Caco-2 (cell line): Measurements from ENCODE around the gene ABCA6. TPM values are rescaled to one million over a fixed set of nuclear protein-coding genes. Genes with fewer than 3 reads are reported as not detected.
A peak's percentile ranks its signal among the peaks of the same experiment; 100 is the strongest.

Experiments
- BruUV-seq: library from RNA; stranded (reverse); fragments of 400-500 nt; replicated peaks from 2 replicates; lab custom pipeline; 2021; lab: Mats Ljungman, UMichigan
- CTCF ChIA-PET: fragments of 300-600 bp; sonication (Branson Sonifier 250); formaldehyde crosslinking; loops from one replicate; lab custom pipeline; 2022; ENCODE audit warnings: antibody characterized with exemption; lab: Charles Lee
- POLR2A ChIA-PET: fragments of 300-600 bp; sonication (Branson Sonifier 250); formaldehyde crosslinking; loops from one replicate; lab custom pipeline; 2022; ENCODE audit warnings: antibody characterized with exemption; lab: Charles Lee
- DNase-seq, 2 experiments: peaks; one replicate each; pipeline versions ENCODE4 v3.0.0 to v3.0.0-alpha.2; 2020 to 2022
- H3K27me3 ChIP-seq: replicated peaks from 2 replicates; pipeline ENCODE4 v1.6.0; 2011; ENCODE audit warnings: low read length; ENCODE audit not compliant: control insufficient read depth, insufficient read depth
- H3K36me3 ChIP-seq: 2 replicates; pipeline ENCODE4 v1.5.1; 2011; ENCODE audit warnings: low read length; ENCODE audit not compliant: control insufficient read depth, insufficient read depth
- H3K4me1 ChIP-seq: fragments of 250-450 bp; sonication (Bioruptor Pico); 2 replicates; pipeline ENCODE4 v1.5.1; 2020; ENCODE audit warnings: mild to moderate bottlenecking
- H3K4me3 ChIP-seq: 2 replicates; pipeline ENCODE4 v1.5.1; 2011; ENCODE audit warnings: low read depth, mild to moderate bottlenecking, control low read depth, low read length
- H3K9me3 ChIP-seq: fragments of 250-450 bp; sonication (Bioruptor Pico); 2 replicates; pipeline ENCODE4 v1.5.1; 2020; ENCODE audit warnings: mild to moderate bottlenecking, moderate library complexity
- H3K27ac Mint-ChIP-seq: one replicate; pipeline ENCODE4 v1.8.0; 2022; ENCODE audit warnings: mixed read lengths; ENCODE audit not compliant: unreplicated experiment
- H3K27me3 Mint-ChIP-seq: one replicate; pipeline ENCODE4 v1.8.0; 2022; ENCODE audit warnings: mixed read lengths; ENCODE audit not compliant: insufficient read depth, unreplicated experiment
- H3K36me3 Mint-ChIP-seq: one replicate; pipeline ENCODE4 v1.8.0; 2022; ENCODE audit warnings: mild to moderate bottlenecking, mixed read lengths; ENCODE audit not compliant: insufficient read depth, unreplicated experiment
- H3K4me1 Mint-ChIP-seq: one replicate; pipeline ENCODE4 v1.8.0; 2022; ENCODE audit warnings: low read depth, mixed read lengths; ENCODE audit not compliant: unreplicated experiment
- H3K4me3 Mint-ChIP-seq: one replicate; pipeline ENCODE4 v1.8.0; 2022; ENCODE audit warnings: mild to moderate bottlenecking, moderate library complexity, mixed read lengths; ENCODE audit not compliant: unreplicated experiment
- H3K9me3 Mint-ChIP-seq: one replicate; pipeline ENCODE4 v1.8.0; 2022; ENCODE audit warnings: mixed read lengths; ENCODE audit not compliant: unreplicated experiment
- intact Hi-C: fragments of 100-400 bp; cut with micrococcal nuclease; formaldehyde crosslinking; loops from one replicate; pipeline ENCODE4 v1.10.0; 2022; ENCODE audit not compliant: unreplicated experiment
- total RNA-seq: library from RNA; stranded (reverse); gene quantifications from 2 replicates; pipeline ENCODE4 v1.2.3, GENCODE V29; 2022
- TF ChIP-seq, protein P1 (sequence below), 2 experiments: fragments of 200-600 bp in 1 of 2; IDR thresholded peaks; 1 replicate in 1 of 2; 2 replicates in 1 of 2; pipeline versions ENCODE4 v1.5.1 to v1.8.0; 2011 to 2022; ENCODE audit warnings: antibody characterized with exemption in 1 of 2, control low read depth in 1 of 2, inconsistent platforms in 1 of 2, low read depth in 1 of 2, low read length in 1 of 2, mild to moderate bottlenecking in 1 of 2, moderate library complexity in 1 of 2; ENCODE audit not compliant: insufficient read depth in 1 of 2, severe bottlenecking in 1 of 2, unreplicated experiment in 1 of 2

Gene ABCA6
- total RNA-seq, 1 experiment from 2014 or later, result 1.8 TPM

DNA sequence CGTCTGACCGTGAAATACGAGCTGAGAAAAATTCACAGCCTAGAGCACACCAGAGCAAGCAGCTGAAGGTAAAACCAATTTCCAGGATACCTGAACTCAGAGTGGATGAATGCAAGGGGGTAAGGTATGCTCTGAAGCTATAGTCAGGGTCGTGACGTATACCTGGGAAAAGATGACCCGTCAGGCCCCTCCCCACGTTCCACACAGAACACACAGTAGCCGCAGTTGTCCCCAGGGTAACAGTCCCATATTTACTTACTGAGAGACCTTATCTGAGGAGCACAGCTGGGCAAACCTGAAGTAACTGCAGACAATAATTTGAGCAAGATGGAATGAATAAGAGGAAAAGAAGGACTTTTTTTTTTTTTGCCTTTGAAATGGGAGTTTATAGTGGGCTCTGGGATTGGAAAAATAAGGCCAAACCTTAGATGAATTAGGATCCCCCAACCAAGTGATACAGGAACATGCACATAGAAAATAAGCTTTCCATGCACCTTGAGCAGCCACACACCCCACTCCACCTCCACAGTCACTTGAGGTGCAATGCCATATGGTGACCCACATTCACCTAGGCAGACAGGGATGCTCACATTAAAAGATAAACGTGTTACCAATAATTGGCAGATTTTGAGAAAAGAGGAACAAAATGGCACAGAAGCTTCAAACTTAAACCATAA lies 38.0 kb downstream of the ABCA6 start:
- H3K9me3 ChIP-seq, result no peaks in the 10 kb centered on the region
- ChIA-PET POLR2A (no interaction called here), CTCF (interaction anchor here (0.8 to 2.7 kb wide), 2 partner anchors 19 to 903 kb away, joined by 3 to 7 read pairs; no protein-coding TSS in a partner anchor)
- TF ChIP-seq, protein P1, sequence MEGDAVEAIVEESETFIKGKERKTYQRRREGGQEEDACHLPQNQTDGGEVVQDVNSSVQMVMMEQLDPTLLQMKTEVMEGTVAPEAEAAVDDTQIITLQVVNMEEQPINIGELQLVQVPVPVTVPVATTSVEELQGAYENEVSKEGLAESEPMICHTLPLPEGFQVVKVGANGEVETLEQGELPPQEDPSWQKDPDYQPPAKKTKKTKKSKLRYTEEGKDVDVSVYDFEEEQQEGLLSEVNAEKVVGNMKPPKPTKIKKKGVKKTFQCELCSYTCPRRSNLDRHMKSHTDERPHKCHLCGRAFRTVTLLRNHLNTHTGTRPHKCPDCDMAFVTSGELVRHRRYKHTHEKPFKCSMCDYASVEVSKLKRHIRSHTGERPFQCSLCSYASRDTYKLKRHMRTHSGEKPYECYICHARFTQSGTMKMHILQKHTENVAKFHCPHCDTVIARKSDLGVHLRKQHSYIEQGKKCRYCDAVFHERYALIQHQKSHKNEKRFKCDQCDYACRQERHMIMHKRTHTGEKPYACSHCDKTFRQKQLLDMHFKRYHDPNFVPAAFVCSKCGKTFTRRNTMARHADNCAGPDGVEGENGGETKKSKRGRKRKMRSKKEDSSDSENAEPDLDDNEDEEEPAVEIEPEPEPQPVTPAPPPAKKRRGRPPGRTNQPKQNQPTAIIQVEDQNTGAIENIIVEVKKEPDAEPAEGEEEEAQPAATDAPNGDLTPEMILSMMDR (IDR thresholded peaks at IDR 0.05; ENCODE audit: insufficient read depth in 1 of 2, low read depth in 1 of 2, low read length in 1 of 2, severe bottlenecking in 1 of 2, unreplicated experiment in 1 of 2), result no peak
- no peaks in the 10 kb centered on the region for H3K27me3 ChIP-seq
- peak; percentile 89 for DNase-seq
- no TSS peak for BruUV-seq
- intact Hi-C loops, result loop anchor here (1.0 kb wide), 2 partner anchors 56 to 325 kb away; no protein-coding TSS in a partner anchor
- H3K4me1 Mint-ChIP-seq, result peaks cover 7% of the 10 kb centered on the region
- no peaks in the 10 kb centered on the region for H3K9me3 Mint-ChIP-seq
- H3K36me3 Mint-ChIP-seq, result no peaks in the 10 kb centered on the region
- H3K4me1 ChIP-seq, result peaks cover 19% of the 10 kb centered on the region
- peak overlapping the region; percentile 30 for H3K4me3 Mint-ChIP-seq
- no peaks in the 10 kb centered on the region for H3K36me3 ChIP-seq
- H3K27ac Mint-ChIP-seq, result peak overlapping the region; percentile 58
- H3K27me3 Mint-ChIP-seq, result no peaks in the 10 kb centered on the region
- H3K4me3 ChIP-seq, result no peak overlapping the region

GRCh38 chr17:69098625-69099024 lies 43.1 kb downstream of the ABCA6 start:
- Histone ChIP-seq H3K4me3 (no peak overlapping the region), H3K27me3 (no peaks in the 10 kb centered on the region), H3K36me3 (no peaks in the 10 kb centered on the region), H3K9me3 (no peaks in the 10 kb centered on the region), H3K4me1 (peaks cover 14% of the 10 kb centered on the region; the same call in 1 of the 2 replicates)
- peaks cover under 1% of the 10 kb centered on the region for H3K4me1 Mint-ChIP-seq
- no peaks in the 10 kb centered on the region for H3K9me3 Mint-ChIP-seq
- no peak overlapping the region for H3K27ac Mint-ChIP-seq
- CTCF ChIA-PET, result no interaction called here
- H3K36me3 Mint-ChIP-seq, result no peaks in the 10 kb centered on the region
- BruUV-seq, result no TSS peak
- H3K4me3 Mint-ChIP-seq, result no peak overlapping the region
- H3K27me3 Mint-ChIP-seq, result no peaks in the 10 kb centered on the region
- POLR2A ChIA-PET, result no interaction called here
- intact Hi-C loops, result no loop called here
- no peak for DNase-seq
- TF ChIP-seq, protein P1 (IDR thresholded peaks at IDR 0.05; ENCODE audit: insufficient read depth in 1 of 2, low read depth in 1 of 2, low read length in 1 of 2, severe bottlenecking in 1 of 2, unreplicated experiment in 1 of 2), result no peak

DNA sequence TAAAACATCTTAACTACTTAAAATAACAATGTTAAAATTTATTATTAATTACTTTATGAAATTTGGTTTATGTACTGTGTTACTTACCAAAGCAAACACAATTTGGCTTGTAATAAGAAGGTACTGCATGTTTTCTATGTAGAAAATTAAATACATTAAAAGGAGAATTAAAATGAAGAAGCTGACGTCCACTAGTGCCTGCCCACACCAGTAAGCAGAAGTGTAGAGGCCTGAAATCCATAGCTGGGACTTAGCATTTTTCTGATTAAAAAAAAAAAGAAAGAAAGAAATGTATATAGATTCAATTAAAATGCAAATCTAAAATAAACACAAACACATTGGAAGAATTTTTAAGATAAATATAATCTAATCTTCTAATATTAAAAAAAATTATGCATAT lies 45.2 kb downstream of the ABCA6 start:
- no TSS peak for BruUV-seq
- CTCF ChIA-PET, result no interaction called here
- no peak overlapping the region for H3K27ac Mint-ChIP-seq

More for the DNA sequence above, 45.2 kb downstream of the ABCA6 start:
- no peak overlapping the region for H3K4me3 Mint-ChIP-seq
- Histone ChIP-seq H3K4me1 (peaks cover under 1% of the 10 kb centered on the region; the same call in 1 of the 2 replicates), H3K27me3 (no peaks in the 10 kb centered on the region), H3K36me3 (no peaks in the 10 kb centered on the region), H3K4me3 (no peak overlapping the region), H3K9me3 (no peaks in the 10 kb centered on the region)
- H3K9me3 Mint-ChIP-seq, result no peaks in the 10 kb centered on the region
- TF ChIP-seq, protein P1 (IDR thresholded peaks at IDR 0.05; ENCODE audit: insufficient read depth in 1 of 2, low read depth in 1 of 2, low read length in 1 of 2, severe bottlenecking in 1 of 2, unreplicated experiment in 1 of 2), result no peak
- H3K4me1 Mint-ChIP-seq, result peaks cover 4% of the 10 kb centered on the region
- no peaks in the 10 kb centered on the region for H3K27me3 Mint-ChIP-seq
- intact Hi-C loops, result no loop called here
- DNase-seq, result no peak
- H3K36me3 Mint-ChIP-seq, result no peaks in the 10 kb centered on the region
- POLR2A ChIA-PET, result no interaction called here
